Neuronal stem cell (in vitro differentiated cells): ENCODE results near the gene FBXL19.
A peak's percentile ranks its signal among the peaks of the same experiment; 100 is the strongest.

Experiments
- DNase-seq: peaks from one replicate; pipeline ENCODE4 v3.0.0-alpha.2; 2013; ENCODE audit warnings: low spot score
- H2AFZ ChIP-seq: one replicate; pipeline ENCODE4 v1.6.1; 2013; ENCODE audit warnings: mild to moderate bottlenecking, low read length, inconsistent platforms
- H2AK5ac ChIP-seq: 2 replicates; pipeline ENCODE4 v1.6.1; 2013; ENCODE audit warnings: low read depth, mild to moderate bottlenecking, inconsistent platforms, low read length, moderate library complexity, mixed read lengths
- H2BK120ac ChIP-seq: 2 replicates; pipeline ENCODE4 v1.6.1; 2013; ENCODE audit warnings: low read depth, mild to moderate bottlenecking, inconsistent platforms, low read length, moderate library complexity, mixed read lengths
- H2BK12ac ChIP-seq: one replicate; pipeline ENCODE4 v1.6.1; 2013; ENCODE audit warnings: low read length, inconsistent platforms
- H2BK15ac ChIP-seq: 2 replicates; pipeline ENCODE4 v1.6.1; 2013; ENCODE audit warnings: mild to moderate bottlenecking, low read length, inconsistent platforms, mixed read lengths
- H2BK5ac ChIP-seq: one replicate; pipeline ENCODE4 v1.6.1; 2013; ENCODE audit warnings: inconsistent platforms, mild to moderate bottlenecking, low read length, moderate library complexity
- H3K14ac ChIP-seq: one replicate; pipeline ENCODE4 v1.6.1; 2013; ENCODE audit warnings: low read length, inconsistent platforms
- H3K18ac ChIP-seq: 2 replicates; pipeline ENCODE4 v1.6.1; 2013; ENCODE audit warnings: low read length, inconsistent platforms
- H3K23ac ChIP-seq: 2 replicates; pipeline ENCODE4 v1.6.1; 2013; ENCODE audit warnings: low read depth, mild to moderate bottlenecking, mixed read lengths, low read length, inconsistent platforms; ENCODE audit not compliant: poor library complexity
- H3K27ac ChIP-seq: replicated peaks from 3 replicates; pipeline ENCODE4 v1.5.1; 2013; ENCODE audit warnings: low read length, inconsistent platforms
- H3K27me3 ChIP-seq, 3 experiments: 2 replicates each; pipeline ENCODE4 v1.6.1; 2013; ENCODE audit warnings: low read length in 3 of 3, mild to moderate bottlenecking in 2 of 3, inconsistent platforms in 1 of 3, low read depth in 1 of 3, mixed read lengths in 1 of 3, moderate library complexity in 1 of 3; ENCODE audit not compliant: control insufficient read depth in 3 of 3, insufficient read depth in 3 of 3
- H3K36me3 ChIP-seq, 2 donors: replicated peaks in 1 of 2; 2 replicates each; pipeline ENCODE4 v1.6.1; 2013; ENCODE audit warnings: low read length in 2 of 2; ENCODE audit not compliant: control insufficient read depth in 2 of 2, insufficient read depth in 2 of 2
- H3K4ac ChIP-seq: 2 replicates; pipeline ENCODE4 v1.6.1; 2013; ENCODE audit warnings: inconsistent platforms, mild to moderate bottlenecking, low read length, moderate library complexity
- H3K4me1 ChIP-seq, 2 donors: 1 replicate in 1 of 2; 2 replicates in 1 of 2; pipeline ENCODE4 v1.6.1; 2013; ENCODE audit warnings: low read length in 2 of 2, low read depth in 1 of 2; ENCODE audit not compliant: control insufficient read depth in 2 of 2, insufficient read depth in 1 of 2
- H3K4me2 ChIP-seq: one replicate; pipeline ENCODE4 v1.6.1; 2013; ENCODE audit warnings: mild to moderate bottlenecking, low read length, inconsistent platforms; ENCODE audit not compliant: insufficient read depth, poor library complexity, severe bottlenecking
- H3K4me3 ChIP-seq, 2 donors: 2 replicates each; pipeline ENCODE4 v1.5.1; 2013; ENCODE audit warnings: low read length in 2 of 2, mild to moderate bottlenecking in 2 of 2, inconsistent platforms in 1 of 2, moderate library complexity in 1 of 2
- H3K79me1 ChIP-seq: one replicate; pipeline ENCODE4 v1.6.1; 2013; ENCODE audit warnings: low read depth, mild to moderate bottlenecking, inconsistent platforms, low read length, moderate library complexity
- H3K9ac ChIP-seq: one replicate; pipeline ENCODE4 v1.6.1; 2013; ENCODE audit warnings: mild to moderate bottlenecking, low read depth, low read length, inconsistent platforms; ENCODE audit not compliant: poor library complexity
- H3K9me3 ChIP-seq, 2 donors: replicated peaks in 1 of 2; 2 replicates each; pipeline versions ENCODE3 to v1.6.1; 2013; ENCODE audit warnings: low read length in 2 of 2, mild to moderate bottlenecking in 2 of 2, inconsistent platforms in 1 of 2, low read depth in 1 of 2, mixed read lengths in 1 of 2, moderate library complexity in 1 of 2; ENCODE audit not compliant: control insufficient read depth in 2 of 2, insufficient read depth in 1 of 2
- H4K8ac ChIP-seq: one replicate; pipeline ENCODE4 v1.6.1; 2013; ENCODE audit warnings: low read depth, mild to moderate bottlenecking, inconsistent platforms, low read length, moderate library complexity
- H4K91ac ChIP-seq: one replicate; pipeline ENCODE4 v1.6.1; 2013; ENCODE audit warnings: low read length, low read depth, mild to moderate bottlenecking, inconsistent platforms; ENCODE audit not compliant: poor library complexity
- WGBS, 2 donors: extraction: QIAGEN DNeasy Blood & Tissue Kit; methylation state at CpG; one replicate each; pipeline ENCODE4 v1.1.7; 2013; ENCODE audit warnings: missing lambda C conversion rate in 2 of 2, mixed read lengths in 1 of 2; ENCODE audit not compliant: insufficient read length in 2 of 2, insufficient replicate concordance in 1 of 2; ENCODE audit errors: extremely low coverage in 2 of 2; 5-methylcytosine and 5-hydroxymethylcytosine counted together

FBXL19 gene

DNA sequence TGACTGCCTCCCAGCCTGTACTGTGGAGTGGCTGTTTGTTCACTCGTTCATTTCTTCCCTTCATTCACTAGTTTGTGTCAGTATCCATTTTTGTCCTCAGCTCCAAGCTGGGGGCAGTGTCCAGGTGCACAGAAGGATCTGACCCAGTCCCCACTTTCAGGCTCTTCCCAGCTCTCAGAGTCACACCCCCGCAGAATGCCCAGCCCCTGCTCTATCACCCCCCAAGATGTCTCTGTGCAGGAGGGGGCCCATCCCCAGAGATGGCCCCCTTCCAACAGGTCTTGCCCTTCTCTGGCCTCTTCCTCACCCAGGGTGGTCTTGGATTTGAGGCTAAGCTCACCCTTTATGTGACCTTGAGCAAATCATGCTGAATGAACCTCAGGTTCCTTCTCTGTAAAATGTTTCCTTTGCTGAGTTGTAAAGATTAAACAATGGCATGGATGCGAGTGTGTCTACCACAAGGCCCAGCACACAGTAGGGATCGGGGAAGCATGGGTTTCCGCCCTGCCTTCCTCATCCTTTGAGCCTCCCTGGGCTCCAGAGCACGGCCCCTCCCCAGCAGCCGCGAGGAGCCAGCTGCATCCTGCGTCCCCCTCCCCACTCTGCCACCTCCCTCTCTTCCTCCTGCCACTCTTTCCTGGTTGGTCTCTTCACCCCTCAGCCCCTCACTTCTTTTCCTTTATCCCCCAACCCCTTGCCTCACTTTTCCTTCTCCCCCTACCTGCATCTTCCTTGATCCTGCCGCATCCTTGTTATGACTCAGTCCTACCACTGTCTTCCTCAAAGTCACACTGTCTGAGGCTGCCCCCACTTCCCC, 2.8 kb downstream of the FBXL19 start:
- no peaks in the 10 kb centered on the region for H3K9me3 ChIP-seq
- H2BK12ac ChIP-seq: no peak overlapping the region
- H3K79me1 ChIP-seq: peaks cover 12% of the 10 kb centered on the region
- no peak overlapping the region for H2AFZ ChIP-seq
- no peak overlapping the region for H3K18ac ChIP-seq
- no peak overlapping the region for H3K4me3 ChIP-seq
- H3K14ac ChIP-seq: no peak overlapping the region
- H2BK15ac ChIP-seq: no peak overlapping the region
- no peak overlapping the region for H2AK5ac ChIP-seq
- no peak overlapping the region for H3K4ac ChIP-seq
- H2BK120ac ChIP-seq: no peak overlapping the region
- peak overlapping the region; percentile 40 for H2BK5ac ChIP-seq
- H3K36me3 ChIP-seq: peaks cover 37 to 52% of the 10 kb centered on the region in 2 donors
- no peak overlapping the region for H3K4me2 ChIP-seq
- no peak overlapping the region for H3K9ac ChIP-seq
- no peaks in the 10 kb centered on the region for H3K27me3 ChIP-seq
- H4K91ac ChIP-seq: no peak overlapping the region
- H3K27ac ChIP-seq: no peak overlapping the region
- DNase-seq: no peak
- H3K4me1 ChIP-seq: peaks cover 7 to 8% of the 10 kb centered on the region in 2 donors
- no CpG with 5 or more reads among the region's 10 CpGs for WGBS, 2 donors
- H4K8ac ChIP-seq: no peak overlapping the region
- H3K23ac ChIP-seq: no peak overlapping the region

GRCh38 chr16:30926937-30927788, 3.8 kb downstream of the FBXL19 start:
- H3K9ac ChIP-seq: no peak overlapping the region
- no peak overlapping the region for H2BK15ac ChIP-seq
- H3K18ac ChIP-seq: peak overlapping the region; percentile 42
- H2BK120ac ChIP-seq: no peak overlapping the region
- peaks cover 12% of the 10 kb centered on the region for H3K79me1 ChIP-seq
- no peak overlapping the region for H3K4me3 ChIP-seq
- no CpG with 5 or more reads among the region's 22 CpGs for WGBS, 2 donors
- no peak overlapping the region for H2BK12ac ChIP-seq
- peak overlapping the region; percentile 22 for H2AK5ac ChIP-seq
- H3K36me3 ChIP-seq: peaks cover 42 to 62% of the 10 kb centered on the region in 2 donors
- no peak overlapping the region for H2BK5ac ChIP-seq
- no peak overlapping the region for H3K23ac ChIP-seq
- H3K4me2 ChIP-seq: no peak overlapping the region
- no peaks in the 10 kb centered on the region for H3K9me3 ChIP-seq
- H4K91ac ChIP-seq: no peak overlapping the region
- no peaks in the 10 kb centered on the region for H3K27me3 ChIP-seq
- no peak overlapping the region for H3K27ac ChIP-seq
- no peak overlapping the region for H3K4ac ChIP-seq
- no peak for DNase-seq
- peaks cover 5 to 6% of the 10 kb centered on the region in 2 donors for H3K4me1 ChIP-seq
- no peak overlapping the region for H4K8ac ChIP-seq
- H3K14ac ChIP-seq: no peak overlapping the region
- no peak overlapping the region for H2AFZ ChIP-seq

DNA sequence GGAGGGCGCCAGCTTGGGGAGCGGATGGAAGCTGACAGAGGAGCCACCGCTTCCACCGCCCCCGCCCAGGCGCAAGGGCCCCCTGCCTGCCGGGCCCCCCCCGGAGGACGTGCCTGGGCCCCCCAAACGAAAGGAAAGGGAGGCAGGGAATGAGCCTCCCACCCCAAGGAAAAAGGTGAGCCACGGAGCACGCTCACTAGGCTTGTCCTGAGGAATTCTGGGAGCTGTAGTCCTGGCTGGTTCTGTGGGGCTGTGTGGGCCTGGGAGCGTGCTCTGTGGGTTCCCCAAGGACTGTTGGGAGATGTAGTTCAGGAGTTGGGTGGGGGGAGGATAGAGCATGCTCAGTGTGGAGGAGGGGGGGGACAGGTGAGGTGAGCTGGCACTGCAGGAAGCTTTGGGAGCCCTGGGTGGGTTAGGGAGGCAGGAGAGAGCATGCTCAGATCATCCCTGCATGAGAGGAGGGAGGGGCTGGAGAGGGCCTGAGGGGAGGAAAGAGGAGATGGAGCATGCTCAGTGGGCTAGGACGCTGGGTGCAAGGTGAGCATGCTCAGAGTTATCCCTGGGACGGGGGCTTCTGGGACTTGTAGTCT, 4.5 kb downstream of the FBXL19 start:
- WGBS, 2 donors: no CpG with 5 or more reads among the region's 15 CpGs
- H3K14ac ChIP-seq: no peak overlapping the region
- H3K27ac ChIP-seq: no peak overlapping the region

More for the DNA sequence above, 4.5 kb downstream of the FBXL19 start:
- Histone ChIP-seq H3K4ac (no peak overlapping the region), H3K18ac (peak overlapping the region; percentile 75), H2BK120ac (no peak overlapping the region), H2BK5ac (no peak overlapping the region), H3K36me3 (peaks cover 47 to 69% of the 10 kb centered on the region in 2 donors), H2AK5ac (no peak overlapping the region), H4K8ac (peak overlapping the region; percentile 25), H4K91ac (no peak overlapping the region), H3K9ac (no peak overlapping the region), H3K23ac (no peak overlapping the region), H3K9me3 (no peaks in the 10 kb centered on the region), H3K79me1 (peaks cover 12% of the 10 kb centered on the region), H3K27me3 (no peaks in the 10 kb centered on the region), H2BK15ac (no peak overlapping the region), H3K4me2 (no peak overlapping the region), H2AFZ (no peak overlapping the region), H2BK12ac (no peak overlapping the region), H3K4me1 (peaks cover 5 to 6% of the 10 kb centered on the region in 2 donors), H3K4me3 (no peak overlapping the region)
- DNase-seq: peak; percentile 48
